HG02571 (cell line): Measurements from ENCODE around the gene CHST13.
"Not testable (repeated sequence)": the region's sequence is repeated elsewhere in the genome, so short reads cannot be mapped to it uniquely, and the experiment has no call there.

Source experiments
- ATAC-seq: cut with Tn5 transposase; IDR thresholded peaks from one replicate; pipeline ENCODE4 v1.9.1; 2021; ENCODE audit warnings: mild to moderate bottlenecking, moderate library complexity; ENCODE audit not compliant: unreplicated experiment

Gene CHST13

GRCh38 chr3:126580746-126581145 is 56.8 kb downstream of the CHST13 start:
- no peak for ATAC-seq

GRCh38 chr3:126581569-126581968 is 57.6 kb downstream of the CHST13 start:
- ATAC-seq, result no peak

- ATAC-seq, result no peak
These were observed 58.4 kb downstream of the CHST13 start for GRCh38 chr3:126582311-126582710.

- not testable (repeated sequence) for ATAC-seq
These were observed 67.6 kb downstream of the CHST13 start for GRCh38 chr3:126591515-126591914.
